GM19463 (cell line): Measurements from ENCODE around the gene LHFPL6.

Experiments
- ATAC-seq: cut with Tn5 transposase; IDR thresholded peaks from one replicate; pipeline ENCODE4 v1.9.1; 2021; ENCODE audit warnings: mild to moderate bottlenecking, moderate library complexity; ENCODE audit not compliant: unreplicated experiment

Gene LHFPL6

DNA sequence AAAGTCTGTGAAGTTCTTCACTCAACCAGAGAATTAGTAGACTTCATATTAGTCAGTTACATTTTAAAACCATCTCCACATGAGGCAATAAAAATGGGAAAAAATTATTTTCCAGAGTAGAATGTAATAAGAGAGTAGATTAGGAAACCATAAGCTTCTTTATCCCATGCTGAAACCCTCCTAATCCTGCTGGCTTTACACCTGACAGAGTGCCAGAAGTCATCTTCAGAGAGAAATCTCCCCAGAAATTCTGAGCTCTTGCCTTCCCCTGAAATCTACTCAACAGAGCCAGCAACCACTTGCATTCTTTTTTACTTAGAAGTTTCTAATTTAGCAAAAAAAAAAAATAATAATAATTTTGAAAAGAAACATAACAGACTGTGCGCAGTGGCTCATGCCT, 284.8 kb downstream of the LHFPL6 start:
- no peak for ATAC-seq

DNA sequence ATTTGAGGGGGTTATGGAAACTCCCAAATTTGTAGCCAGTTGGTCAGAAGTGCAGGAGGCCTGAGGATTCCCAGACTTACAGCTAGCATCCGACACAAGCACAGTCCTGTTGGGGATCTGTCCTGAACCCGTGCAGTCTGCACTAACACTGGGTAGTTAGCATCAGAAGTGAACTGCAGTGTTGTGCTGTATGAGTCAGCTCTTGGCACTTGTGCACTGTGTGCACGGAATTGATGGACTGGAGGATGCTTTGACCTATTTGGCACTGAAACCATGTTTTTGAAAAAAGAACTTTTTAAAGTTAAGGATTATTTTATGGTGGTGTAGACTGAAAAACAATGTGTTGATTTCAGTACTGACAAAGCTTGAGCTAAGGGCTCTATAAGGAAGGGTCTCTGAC, 285.7 kb downstream of the LHFPL6 start:
- ATAC-seq: no peak

DNA sequence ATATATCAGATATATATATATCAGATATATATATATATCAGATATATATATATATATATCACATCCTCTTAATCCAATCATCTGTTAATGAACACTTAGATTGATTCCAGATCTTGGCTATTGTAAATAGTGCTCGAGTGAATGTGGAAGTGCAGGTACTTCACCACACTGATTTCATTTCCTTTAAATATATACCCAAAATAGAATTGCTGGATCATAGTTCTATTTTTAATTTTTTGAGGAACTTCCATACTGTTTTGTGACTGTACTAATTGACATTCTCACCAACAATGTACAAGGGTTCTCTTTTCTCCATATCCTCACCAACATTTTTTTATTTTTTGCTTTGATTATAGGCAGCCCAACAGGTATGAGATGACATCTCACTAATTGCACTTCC, 287.2 kb downstream of the LHFPL6 start:
- ATAC-seq: no peak

DNA sequence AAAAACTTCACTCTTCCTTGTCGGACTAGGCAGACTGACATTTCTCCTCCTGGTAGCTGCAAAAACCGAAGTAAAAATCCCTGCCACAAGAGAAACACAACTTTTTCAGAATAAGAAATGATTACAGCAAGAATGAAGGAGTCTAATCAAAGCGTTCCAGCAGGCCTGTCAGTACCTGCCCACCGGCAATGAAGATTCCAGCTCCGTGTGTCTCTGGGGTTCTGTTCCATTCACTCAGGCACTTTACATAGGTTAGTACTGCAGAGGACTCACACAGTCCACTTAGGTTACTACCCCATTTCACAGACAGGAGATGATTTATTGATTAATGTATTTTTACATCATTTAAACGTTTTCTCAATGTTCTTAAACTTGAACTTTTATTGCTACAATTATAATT, 289.3 kb downstream of the LHFPL6 start:
- ATAC-seq: no peak

DNA sequence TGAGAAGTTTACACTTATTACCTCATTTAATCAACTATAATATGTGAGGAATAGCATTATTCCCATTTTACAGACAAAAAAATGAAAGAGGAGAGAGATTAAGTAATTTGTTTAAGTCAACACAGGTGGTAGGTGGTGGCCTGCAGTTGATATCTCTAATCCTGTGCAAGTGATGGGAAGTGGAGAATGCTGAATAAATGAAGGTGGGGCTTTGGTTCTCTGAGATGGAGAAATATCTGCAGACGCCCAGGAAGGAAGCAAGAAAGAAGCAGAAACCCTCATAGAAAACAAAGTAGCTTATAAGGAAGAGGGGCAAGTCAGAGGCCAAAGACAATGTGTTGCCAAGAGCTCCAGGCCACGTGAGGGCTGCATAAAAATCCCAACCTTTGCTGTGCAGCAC, 290.4 kb downstream of the LHFPL6 start:
- ATAC-seq: no peak

DNA sequence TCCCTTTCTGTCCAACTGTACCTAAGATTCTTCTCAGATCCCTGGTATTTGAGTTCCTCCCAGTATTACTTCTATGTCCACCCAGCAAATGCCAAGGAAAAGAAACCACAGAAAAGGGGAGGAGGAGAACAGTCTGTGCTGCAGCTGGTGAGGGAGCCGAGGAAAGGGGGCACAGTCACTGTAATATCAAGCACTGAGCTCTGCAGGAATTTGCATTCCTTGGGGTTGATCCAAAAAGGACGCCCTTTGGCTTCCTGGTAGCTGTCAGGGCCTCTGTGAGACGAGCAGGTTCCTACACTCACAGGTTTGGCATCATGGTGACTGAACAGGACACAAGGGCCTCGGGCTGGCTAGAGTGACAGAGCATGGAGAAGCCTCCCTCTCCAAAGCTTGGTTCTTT, 291.4 kb downstream of the LHFPL6 start:
- no peak for ATAC-seq

DNA sequence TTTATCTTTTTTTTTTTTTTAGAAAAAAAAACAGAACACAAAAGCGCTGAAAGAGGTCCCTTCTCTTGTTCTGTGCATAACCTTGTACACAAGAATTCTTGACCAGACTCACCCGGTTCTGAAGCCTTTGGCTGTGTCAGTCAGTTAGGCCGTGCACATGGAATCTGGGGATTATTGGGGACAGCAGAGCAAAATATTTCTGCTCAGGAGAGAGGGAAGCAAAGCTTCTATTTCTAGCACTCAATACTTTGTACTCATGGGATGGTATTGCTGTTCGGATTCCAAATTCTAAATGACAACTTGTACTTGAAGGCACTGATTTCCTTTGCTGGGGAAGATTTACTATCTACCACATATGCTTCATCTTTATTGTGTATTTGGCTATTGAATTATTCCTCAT, 292.0 kb downstream of the LHFPL6 start:
- no peak for ATAC-seq

DNA sequence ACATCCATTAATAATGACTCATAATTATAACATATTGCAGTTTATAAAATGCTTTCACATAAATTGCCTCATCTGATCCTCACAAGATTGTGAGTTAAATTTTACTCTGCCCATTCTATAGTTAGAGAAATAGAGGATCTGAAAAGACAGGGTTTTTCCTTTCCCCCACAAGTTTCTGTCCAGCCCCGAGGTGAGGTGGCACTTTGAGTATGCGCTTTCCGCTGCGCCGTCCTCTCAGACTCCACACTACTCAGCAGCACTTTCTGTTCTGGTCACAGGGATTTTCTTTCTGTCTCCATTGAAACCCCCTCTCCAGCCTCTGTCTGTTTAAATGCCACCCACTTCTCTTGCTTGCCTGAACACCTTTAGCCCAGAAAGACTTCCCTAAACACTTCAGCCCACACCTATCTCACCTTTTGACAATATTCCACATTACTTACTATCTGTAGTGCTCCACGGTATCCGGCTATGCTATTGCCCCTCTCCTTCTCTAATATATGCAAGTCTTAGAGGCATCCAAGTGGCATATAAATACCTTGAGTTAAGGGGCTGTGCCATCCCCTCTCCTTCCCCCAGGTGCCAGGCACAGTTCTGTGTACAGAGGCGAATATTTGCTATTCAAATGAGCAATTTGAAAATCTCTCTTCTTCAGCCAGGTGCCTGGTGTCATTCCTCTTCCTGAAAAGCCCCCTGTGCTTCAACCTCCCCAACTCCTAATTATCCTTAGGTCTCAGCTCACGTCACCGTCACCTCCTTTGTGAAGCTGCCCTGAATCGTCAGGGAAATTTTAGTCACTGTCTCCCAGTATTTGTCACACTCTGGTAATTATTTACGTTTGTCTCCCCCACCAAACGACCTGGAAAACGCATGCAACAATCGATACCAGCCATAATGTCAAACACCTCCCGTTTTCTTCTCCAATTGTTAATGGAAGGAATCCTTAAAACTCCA, 296.1 kb downstream of the LHFPL6 start:
- ATAC-seq: peak; percentile 92

DNA sequence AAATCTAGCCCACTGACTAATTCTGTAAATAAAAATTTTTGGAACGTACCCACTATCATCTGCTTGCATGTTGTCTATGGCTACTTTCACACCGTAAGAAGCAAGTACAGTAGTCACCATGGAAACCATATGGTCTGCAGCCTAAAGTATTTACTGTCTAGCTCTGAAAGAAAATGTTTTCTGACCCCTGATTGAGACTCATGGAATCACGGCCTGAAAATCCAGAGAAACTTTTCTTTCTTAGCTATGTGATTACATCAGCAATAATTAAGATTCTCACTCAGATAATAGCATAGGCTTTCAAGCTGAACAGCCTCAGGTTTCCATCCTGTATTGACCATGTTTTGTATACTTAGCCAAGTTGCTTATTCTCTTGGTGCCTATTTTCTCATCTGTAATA, 300.2 kb downstream of the LHFPL6 start:
- no peak for ATAC-seq

DNA sequence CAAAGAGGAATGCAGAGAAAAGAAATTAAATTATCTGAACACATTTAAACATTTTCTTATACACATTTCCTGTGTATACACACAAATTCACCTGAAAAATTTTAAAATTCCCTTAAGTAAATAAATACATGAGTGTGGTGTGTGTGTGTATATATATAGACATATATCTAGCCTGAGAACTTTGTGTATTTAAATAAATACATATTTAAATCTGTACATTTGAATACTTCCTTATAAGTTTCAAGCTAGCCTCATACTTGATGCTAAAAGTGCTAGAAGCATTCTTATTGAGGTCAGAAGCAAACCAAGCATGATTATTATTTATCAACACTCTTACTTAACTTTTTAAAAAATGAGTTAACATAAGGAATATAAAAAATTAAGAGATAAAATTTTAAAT, 304.0 kb downstream of the LHFPL6 start:
- ATAC-seq: no peak

DNA sequence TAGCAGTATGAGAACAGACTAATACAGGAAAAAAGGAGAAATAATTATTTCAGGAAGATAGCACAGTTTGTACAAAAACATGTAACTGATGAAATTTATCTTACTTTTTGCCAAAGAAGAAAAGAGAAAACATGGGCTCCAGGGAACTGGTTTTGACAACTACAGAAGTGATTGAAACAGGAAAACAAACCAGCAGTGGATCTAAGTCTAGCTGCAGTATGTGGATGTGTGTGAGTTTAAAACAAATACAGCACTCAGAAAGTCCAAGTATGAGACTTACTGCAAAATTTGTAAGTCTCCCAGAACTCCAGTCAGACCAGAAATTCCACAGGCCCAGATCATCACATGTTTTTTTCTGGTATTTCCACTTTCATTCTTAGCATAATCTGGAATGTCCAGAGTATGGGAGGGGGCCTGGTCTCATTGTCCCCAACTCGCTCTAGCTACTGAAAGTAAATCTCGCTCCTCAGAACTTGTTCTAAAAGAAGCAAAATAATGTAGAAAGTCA, 305.3 kb downstream of the LHFPL6 start:
- no peak for ATAC-seq

DNA sequence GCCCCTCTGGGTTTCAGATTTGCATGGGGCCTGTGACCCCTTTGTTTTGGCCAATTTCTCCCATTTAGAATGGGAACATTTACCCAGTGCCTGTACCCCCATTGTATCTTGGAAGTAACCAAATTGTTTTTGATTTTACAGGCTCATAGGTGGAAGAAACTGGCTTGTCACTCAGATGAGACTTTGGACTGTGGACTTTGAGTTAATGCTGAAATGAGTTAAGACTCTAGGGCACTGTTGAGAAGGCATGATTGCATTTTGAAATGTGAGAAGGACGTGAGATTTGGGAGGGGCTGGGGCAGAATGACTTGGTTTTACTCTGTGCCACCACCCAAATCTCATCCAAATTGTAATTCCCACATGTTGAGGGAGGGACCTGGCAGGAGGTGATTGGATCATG, 306.0 kb downstream of the LHFPL6 start:
- no peak for ATAC-seq

DNA sequence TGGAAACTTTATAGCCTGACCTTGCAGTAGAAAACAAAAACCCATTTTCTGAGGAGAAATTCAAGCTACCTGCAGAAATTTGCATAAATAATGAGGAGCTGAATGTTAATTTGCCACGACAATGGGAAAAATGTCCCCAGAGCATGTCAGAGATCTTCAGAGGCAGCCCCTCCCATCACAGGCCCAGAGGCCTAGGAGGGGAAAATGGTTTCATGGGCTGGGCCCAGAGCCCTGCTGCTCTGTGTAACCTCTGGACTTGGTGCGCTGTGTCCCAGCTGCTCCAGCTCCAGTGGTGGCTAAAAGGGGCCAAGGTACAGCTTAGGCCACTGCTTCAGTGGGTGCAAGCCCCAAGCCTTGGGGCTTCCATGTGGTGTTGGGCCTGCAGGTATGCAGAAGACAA, 306.8 kb downstream of the LHFPL6 start:
- no peak for ATAC-seq
